Testis (tissue), 5 donors: ENCODE results near the gene SLC22A24. TPM values are rescaled to one million over a fixed set of nuclear protein-coding genes. Genes with fewer than 3 reads are reported as not detected.

Source experiments
- DNase-seq: peaks from one replicate; pipeline ENCODE4 v3.0.0-alpha.2; 2019
- H3K27ac ChIP-seq, 2 donors: fragments of 200-600 bp; sonication (generic); one replicate each; pipeline ENCODE4 v1.5.1; 2019
- H3K27me3 ChIP-seq: fragments of 200-600 bp; sonication (generic); one replicate; pipeline ENCODE4 v1.5.1; 2019
- H3K36me3 ChIP-seq: fragments of 200-600 bp; sonication (generic); one replicate; pipeline ENCODE4 v1.5.1; 2017; ENCODE audit warnings: low read depth; ENCODE audit errors: missing control alignments
- H3K4me1 ChIP-seq: fragments of 200-600 bp; sonication (generic); one replicate; pipeline ENCODE4 v1.5.1; 2019
- H3K4me3 ChIP-seq, 2 donors: fragments of 200-600 bp; sonication (generic); one replicate each; pipeline ENCODE4 v1.5.1; 2017 to 2019
- H3K9me3 ChIP-seq: fragments of 200-600 bp; sonication (generic); one replicate; pipeline ENCODE4 v1.5.1; 2017
- CTCF ChIP-seq, 3 experiments: fragments of 450-650 bp in 2 of 3; fragments of 200-600 bp in 1 of 3; sonication (generic) in 1 of 3; IDR thresholded peaks; one replicate each; pipeline ENCODE4 v1.5.1; 2016 to 2019; ENCODE audit warnings: antibody characterized with exemption in 3 of 3, mild to moderate bottlenecking in 2 of 3, moderate library complexity in 1 of 3
- POLR2A ChIP-seq: fragments of 450-650 bp; IDR thresholded peaks from one replicate; pipeline ENCODE4 v1.6.1; 2017; ENCODE audit warnings: antibody characterized with exemption, mild to moderate bottlenecking, moderate library complexity
- WGBS, 2 donors: methylation state at CpG; one replicate each; pipeline ENCODE4 v1.1.5; 2018; 5-methylcytosine and 5-hydroxymethylcytosine counted together
- intact Hi-C: fragments of 100-400 bp; cut with DNase I; formaldehyde crosslinking; loops from one replicate; pipeline ENCODE4 v1.15.1; 2023; ENCODE audit warnings: low total_unique reads
- long read RNA-seq, 2 donors: transcript quantifications; one replicate each; lab custom pipeline, GENCODE V29; 2026
- polyA plus RNA-seq: library from polyadenylated mRNA; stranded (reverse); fragments of 350-450 nt; fragmentation: Illumina TruSeq; extraction: RNeasy Lipid Tissue Mini Kit (QIAGEN cat#74804); gene quantifications from one replicate; pipeline ENCODE4 v1.2.3, GENCODE V29; 2014; ENCODE audit warnings: low read depth, low replicate concordance; ENCODE audit not compliant: insufficient read depth
- total RNA-seq, 2 donors: library from RNA; depleted of rRNA; stranded (reverse); fragments of >200 nt; gene quantifications; one replicate each; pipeline ENCODE4 v1.2.3, GENCODE V29; 2016

The SLC22A24 gene
- not detected for total RNA-seq
- not detected for polyA plus RNA-seq
- long read RNA-seq, donor 1: 0 reads
- long read RNA-seq, donor 2: 0 reads

- H3K9me3 ChIP-seq: no peaks in the 10 kb centered on the region
- DNase-seq: no peak
- no peaks in the 10 kb centered on the region for H3K27me3 ChIP-seq
- no peaks in the 10 kb centered on the region for H3K36me3 ChIP-seq
- WGBS, 2 donors: 79 to 90% methylated on average over 1 of the region's 1 CpG
- no peak within 1 kb of the TSS for H3K27ac ChIP-seq
- TF ChIP-seq POLR2A (no peak), CTCF (IDR thresholded peaks at IDR 0.05) (no peak)
- H3K4me3 ChIP-seq: no peak within 1 kb of the TSS
- H3K4me1 ChIP-seq: no peaks in the 10 kb centered on the region
- intact Hi-C loops: no loop called here
Observed at GRCh38 chr11:63144121-63144520, at the start of gene SLC22A24. Gene SLC22A24, minus strand, starts transcription at chr11:63144221. Its CDS starts 442 bp downstream, at chr11:63143779.

GRCh38 chr11:63180536-63180935 is 36.5 kb upstream of the SLC22A24 start:
- intact Hi-C loops: no loop called here
- H3K4me1 ChIP-seq: no peaks in the 10 kb centered on the region
- peaks cover 4% of the 10 kb centered on the region for H3K9me3 ChIP-seq
- TF ChIP-seq CTCF (IDR thresholded peaks at IDR 0.05) (no peak), POLR2A (no peak)
- H3K36me3 ChIP-seq: no peaks in the 10 kb centered on the region
- H3K4me3 ChIP-seq: no peak overlapping the region
- H3K27ac ChIP-seq: no peak overlapping the region
- no peaks in the 10 kb centered on the region for H3K27me3 ChIP-seq
- WGBS, 2 donors: 91 to 94% methylated on average over 1 of the region's 1 CpG
- DNase-seq: no peak

- intact Hi-C loops: no loop called here
- 35 to 63% methylated on average over 1 of the region's 1 CpG for WGBS, 2 donors
- no peak for DNase-seq
- Histone ChIP-seq H3K27ac (no peak overlapping the region), H3K36me3 (no peaks in the 10 kb centered on the region), H3K4me1 (no peaks in the 10 kb centered on the region), H3K4me3 (no peak overlapping the region), H3K27me3 (no peaks in the 10 kb centered on the region), H3K9me3 (peaks cover 4% of the 10 kb centered on the region)
- TF ChIP-seq POLR2A: no peak
- no peak for TF ChIP-seq CTCF (IDR thresholded peaks at IDR 0.05)
Observed at GRCh38 chr11:63179432-63180041, 35.5 kb upstream of the SLC22A24 start.

- 89 to 96% methylated on average over 1 of the region's 1 CpG for WGBS, 2 donors
- intact Hi-C loops: no loop called here
- TF ChIP-seq CTCF (IDR thresholded peaks at IDR 0.05): no peak
- no peak for TF ChIP-seq POLR2A
Observed at GRCh38 chr11:63177872-63178271, 33.9 kb upstream of the SLC22A24 start.

More at GRCh38 chr11:63177872-63178271, 33.9 kb upstream of the SLC22A24 start:
- Histone ChIP-seq H3K36me3 (no peaks in the 10 kb centered on the region), H3K27me3 (no peaks in the 10 kb centered on the region), H3K4me1 (no peaks in the 10 kb centered on the region), H3K27ac (no peak overlapping the region), H3K9me3 (peaks cover 4% of the 10 kb centered on the region), H3K4me3 (no peak overlapping the region)
- no peak for DNase-seq
